Smooth muscle cell (in vitro differentiated cells): ENCODE data around the gene MTG2. TPM values are rescaled to one million over a fixed set of nuclear protein-coding genes. Genes with fewer than 3 reads are reported as not detected.

ENCODE experiments used
- DNase-seq: peaks from one replicate; lab custom pipeline; 2025; ENCODE audit not compliant: unreplicated experiment; lab: John Stamatoyannopoulos, UW
- H2AFZ ChIP-seq: fragments of 200-600 bp; sonication (generic); 2 replicates; pipeline ENCODE4 v1.6.0; 2016; ENCODE audit warnings: antibody characterized with exemption, low read depth, mild to moderate bottlenecking
- H3F3A ChIP-seq: fragments of 200-600 bp; sonication (generic); 2 replicates; pipeline ENCODE4 v1.6.0; 2017; ENCODE audit warnings: antibody characterized with exemption, low read depth
- H3K27ac ChIP-seq: fragments of 200-600 bp; sonication (generic); 2 replicates; pipeline ENCODE4 v1.5.1; 2016; ENCODE audit warnings: low read depth, mild to moderate bottlenecking
- H3K27me3 ChIP-seq: fragments of 200-600 bp; sonication (generic); 2 replicates; pipeline ENCODE4 v1.6.1; 2016; ENCODE audit warnings: low read depth, mild to moderate bottlenecking
- H3K36me3 ChIP-seq: fragments of 200-600 bp; sonication (generic); 2 replicates; pipeline ENCODE4 v1.5.1; 2016; ENCODE audit warnings: low read depth
- H3K4me1 ChIP-seq: fragments of 200-600 bp; sonication (generic); 2 replicates; pipeline ENCODE4 v1.5.1; 2016; ENCODE audit warnings: low read depth
- H3K4me2 ChIP-seq: fragments of 200-600 bp; sonication (generic); 2 replicates; pipeline ENCODE4 v1.6.0; 2016; ENCODE audit warnings: mild to moderate bottlenecking
- H3K4me3 ChIP-seq: fragments of 200-600 bp; sonication (generic); 2 replicates; pipeline ENCODE4 v1.5.1; 2016; ENCODE audit warnings: mild to moderate bottlenecking
- H3K79me2 ChIP-seq: fragments of 200-600 bp; sonication (generic); 2 replicates; pipeline ENCODE4 v1.6.0; 2016; ENCODE audit warnings: low read depth, mild to moderate bottlenecking
- H3K9ac ChIP-seq: fragments of 200-600 bp; sonication (generic); 2 replicates; pipeline ENCODE4 v1.6.0; 2016; ENCODE audit warnings: low read depth
- H3K9me3 ChIP-seq: fragments of 200-600 bp; sonication (generic); replicated peaks from 2 replicates; pipeline ENCODE4 v1.5.1; 2016; ENCODE audit warnings: low read depth
- H4K20me1 ChIP-seq: fragments of 200-600 bp; sonication (generic); 2 replicates; pipeline ENCODE4 v1.6.0; 2016; ENCODE audit warnings: low read depth
- CTCF ChIP-seq: fragments of 200-600 bp; sonication (generic); IDR thresholded peaks from 2 replicates; pipeline ENCODE4 v1.5.1; 2017; ENCODE audit warnings: borderline replicate concordance, mild to moderate bottlenecking, antibody characterized with exemption; ENCODE audit not compliant: insufficient read depth, poor library complexity, severe bottlenecking
- WGBS: methylation state at CpG from one replicate; pipeline ENCODE4 v1.1.7; 2016; ENCODE audit warnings: low lambda C conversion rate; 5-methylcytosine and 5-hydroxymethylcytosine counted together
- polyA plus RNA-seq: library from polyadenylated mRNA; unstranded; fragments of >200 nt; fragmentation: Nextera tagmentation; extraction: Ambion mirVana; gene quantifications from 2 replicates; pipeline ENCODE4 v1.2.1, GENCODE V29; 2016
- total RNA-seq: library from RNA; depleted of rRNA; stranded (reverse); fragments of >200 nt; gene quantifications from 2 replicates; pipeline ENCODE4 v1.2.3, GENCODE V29; 2014

The MTG2 gene
- total and polyA plus RNA-seq, 2 experiments from 2014 or later = 17.9 to 21.9 TPM

DNA sequence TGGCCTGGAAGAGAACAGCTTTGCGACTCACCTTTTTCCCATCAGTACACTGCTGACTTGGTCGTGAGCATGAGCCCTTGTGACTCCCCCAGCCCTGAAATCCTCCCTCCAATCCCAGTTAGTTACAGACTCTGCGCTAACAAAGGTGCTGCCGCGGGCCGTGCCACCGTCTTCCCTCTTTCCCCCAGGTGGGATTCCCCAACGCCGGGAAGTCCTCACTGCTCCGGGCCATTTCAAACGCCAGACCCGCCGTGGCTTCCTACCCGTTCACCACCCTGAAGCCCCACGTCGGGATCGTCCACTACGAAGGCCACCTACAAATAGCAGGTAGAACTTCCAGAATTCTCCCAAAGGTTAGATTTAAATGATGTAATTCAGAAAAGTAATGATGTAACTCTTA lies 16.1 kb downstream of the MTG2 start:
- H3K27ac ChIP-seq = no peak overlapping the region
- H3K4me3 ChIP-seq = no peak overlapping the region
- no peak overlapping the region for H3K4me2 ChIP-seq
- H3K79me2 ChIP-seq = no peaks in the 10 kb centered on the region
- no peak overlapping the region for H2AFZ ChIP-seq
- no peak overlapping the region for H3K9ac ChIP-seq
- no peaks in the 10 kb centered on the region for H3K4me1 ChIP-seq
- TF ChIP-seq CTCF = no peak
- no peak for DNase-seq
- no peaks in the 10 kb centered on the region for H3K9me3 ChIP-seq
- H3K27me3 ChIP-seq = no peaks in the 10 kb centered on the region
- peaks cover 20% of the 10 kb centered on the region for H4K20me1 ChIP-seq
- WGBS = 98% methylated on average over 18 of the region's 18 CpGs
- peaks cover 10% of the 10 kb centered on the region for H3K36me3 ChIP-seq
- no peaks in the 10 kb centered on the region for H3F3A ChIP-seq

DNA sequence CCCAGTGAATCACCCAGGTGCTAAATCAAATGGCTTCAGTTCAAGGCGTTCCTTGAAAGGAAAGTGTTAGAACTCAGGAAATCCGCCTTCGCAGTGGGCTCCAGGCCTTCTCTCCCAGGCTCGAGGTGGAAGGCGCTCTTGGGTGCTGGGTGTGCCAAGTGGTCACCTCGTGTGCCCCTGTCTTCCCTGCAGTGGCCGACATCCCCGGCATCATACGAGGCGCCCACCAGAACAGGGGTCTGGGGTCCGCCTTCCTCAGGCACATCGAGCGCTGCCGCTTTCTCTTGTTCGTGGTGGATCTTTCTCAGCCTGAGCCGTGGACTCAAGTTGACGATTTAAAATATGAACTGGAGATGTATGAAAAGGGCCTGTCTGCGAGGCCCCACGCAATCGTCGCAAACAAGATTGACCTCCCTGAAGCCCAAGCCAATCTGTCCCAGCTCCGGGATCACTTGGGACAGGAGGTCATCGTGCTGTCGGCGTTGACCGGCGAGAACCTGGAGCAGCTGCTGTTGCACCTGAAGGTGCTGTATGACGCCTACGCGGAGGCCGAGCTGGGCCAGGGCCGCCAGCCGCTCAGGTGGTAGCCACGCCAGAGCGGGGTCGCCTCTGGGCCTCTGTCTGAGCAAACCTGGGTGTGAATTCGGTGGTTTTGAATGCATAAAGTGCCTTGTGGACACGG lies 17.8 kb downstream of the MTG2 start:
- no peaks in the 10 kb centered on the region for H3K4me1 ChIP-seq
- DNase-seq = no peak
- H3K27ac ChIP-seq = no peak overlapping the region
- WGBS = 98% methylated on average over 38 of the region's 38 CpGs
- peaks cover 12% of the 10 kb centered on the region for H4K20me1 ChIP-seq
- H3F3A ChIP-seq = no peaks in the 10 kb centered on the region
- H2AFZ ChIP-seq = no peak overlapping the region
- no peaks in the 10 kb centered on the region for H3K79me2 ChIP-seq
- no peaks in the 10 kb centered on the region for H3K9me3 ChIP-seq
- no peak for TF ChIP-seq CTCF
- no peak overlapping the region for H3K4me3 ChIP-seq
- H3K36me3 ChIP-seq = peaks cover 10% of the 10 kb centered on the region
- no peak overlapping the region for H3K9ac ChIP-seq
- no peak overlapping the region for H3K4me2 ChIP-seq
- no peaks in the 10 kb centered on the region for H3K27me3 ChIP-seq

GRCh38 chr20:62201173-62202082 lies 18.6 kb downstream of the MTG2 start:
- Histone ChIP-seq H3K79me2 (no peaks in the 10 kb centered on the region), H3K4me3 (no peak overlapping the region), H2AFZ (no peak overlapping the region), H4K20me1 (peaks cover 5% of the 10 kb centered on the region), H3K9me3 (no peaks in the 10 kb centered on the region), H3F3A (no peaks in the 10 kb centered on the region), H3K27me3 (no peaks in the 10 kb centered on the region), H3K9ac (no peak overlapping the region), H3K4me2 (no peak overlapping the region), H3K4me1 (no peaks in the 10 kb centered on the region), H3K36me3 (peaks cover 10% of the 10 kb centered on the region), H3K27ac (no peak overlapping the region)
- 96% methylated on average over 38 of the region's 38 CpGs for WGBS
- TF ChIP-seq CTCF = no peak
- no peak for DNase-seq
